HG03095 (cell line): ENCODE measurements around the gene SCAP.

Source experiments
- ATAC-seq: cut with Tn5 transposase; IDR thresholded peaks from one replicate; pipeline ENCODE4 v1.9.1; 2021; ENCODE audit warnings: moderate library complexity; ENCODE audit not compliant: unreplicated experiment

Gene SCAP

DNA sequence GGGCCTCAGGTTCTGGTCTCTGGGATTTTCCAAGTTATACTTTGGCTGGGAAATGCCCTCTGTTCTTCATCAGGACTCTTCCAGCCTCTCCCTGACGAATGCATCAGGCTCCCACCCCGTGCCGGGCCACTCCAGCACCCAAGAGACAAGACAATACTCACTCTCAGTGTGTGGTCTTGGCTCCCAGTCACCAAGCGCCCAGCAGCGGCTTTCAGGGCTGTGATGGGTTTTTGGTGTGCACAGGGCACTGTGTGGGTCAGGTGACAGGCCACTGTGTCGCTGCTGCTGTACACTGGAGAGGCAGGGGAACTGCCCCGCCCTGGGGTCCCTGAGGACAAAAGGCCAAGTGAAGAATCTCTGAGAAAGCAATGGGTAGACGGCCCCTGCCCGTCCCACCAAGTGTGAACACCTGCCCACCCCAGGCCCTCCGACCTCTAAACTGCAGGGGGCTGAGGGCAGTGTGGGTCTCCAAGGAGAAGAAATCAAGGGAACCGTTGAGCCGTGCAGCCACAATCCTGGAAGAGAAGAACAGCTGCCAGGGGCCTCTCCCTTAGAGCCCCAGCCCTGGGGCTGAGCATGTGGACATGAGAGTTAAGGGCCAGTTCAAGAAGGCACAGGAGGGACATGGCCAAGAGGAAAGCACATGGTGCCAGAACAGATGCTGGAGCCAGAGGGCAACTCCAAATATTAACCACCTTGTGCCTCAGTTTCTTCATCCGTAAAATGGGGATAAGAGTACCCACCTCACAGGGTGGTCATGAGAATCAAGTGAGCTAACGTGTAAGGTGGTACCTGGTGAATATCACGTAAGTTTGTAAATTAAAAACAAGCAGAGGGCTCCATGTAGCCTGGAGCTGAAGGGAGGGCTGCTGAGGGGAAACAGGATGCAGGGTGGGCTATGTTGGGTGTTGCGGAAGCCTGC lies 60.8 kb downstream of the SCAP start:
- ATAC-seq, result no peak

DNA sequence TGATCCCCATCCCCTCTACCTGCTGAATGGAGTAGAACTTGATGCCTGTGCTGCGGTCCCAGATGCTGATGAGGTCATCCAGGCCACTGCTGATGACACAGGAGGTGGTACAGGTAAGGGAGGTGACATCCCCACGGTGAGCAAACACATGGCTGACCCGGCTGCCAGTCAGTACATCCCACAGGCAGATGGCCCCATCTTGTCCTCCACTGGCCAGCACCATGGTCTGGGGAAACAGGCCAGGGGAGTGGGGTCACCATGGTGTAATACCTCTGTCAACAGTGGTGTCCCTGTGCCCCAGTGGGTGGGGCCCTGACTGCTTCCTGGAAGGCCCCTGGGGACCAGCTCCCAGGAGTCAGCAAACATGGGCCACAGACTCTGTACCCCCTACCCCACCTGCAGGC lies 61.6 kb downstream of the SCAP start:
- ATAC-seq, result no peak

DNA sequence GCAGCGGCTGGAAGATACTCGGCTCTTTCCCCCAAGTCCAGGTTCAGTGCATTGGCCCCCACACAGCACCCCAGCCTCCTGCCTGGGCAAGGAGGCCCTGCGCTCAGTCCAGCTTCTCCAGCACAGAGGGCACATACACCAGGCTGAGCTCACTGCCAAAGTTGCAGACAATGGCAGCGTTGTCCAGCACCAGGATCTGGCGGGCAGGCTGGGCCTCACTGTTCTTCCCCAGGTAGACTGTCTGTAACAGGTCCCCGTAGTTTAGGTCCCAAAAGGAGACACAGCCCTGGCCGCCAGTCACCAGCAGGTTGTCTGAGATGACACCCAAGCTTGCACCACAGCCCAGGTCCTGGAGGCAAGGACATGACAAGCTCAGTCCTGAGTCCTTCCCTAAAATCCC lies 62.0 kb downstream of the SCAP start:
- no peak for ATAC-seq

DNA sequence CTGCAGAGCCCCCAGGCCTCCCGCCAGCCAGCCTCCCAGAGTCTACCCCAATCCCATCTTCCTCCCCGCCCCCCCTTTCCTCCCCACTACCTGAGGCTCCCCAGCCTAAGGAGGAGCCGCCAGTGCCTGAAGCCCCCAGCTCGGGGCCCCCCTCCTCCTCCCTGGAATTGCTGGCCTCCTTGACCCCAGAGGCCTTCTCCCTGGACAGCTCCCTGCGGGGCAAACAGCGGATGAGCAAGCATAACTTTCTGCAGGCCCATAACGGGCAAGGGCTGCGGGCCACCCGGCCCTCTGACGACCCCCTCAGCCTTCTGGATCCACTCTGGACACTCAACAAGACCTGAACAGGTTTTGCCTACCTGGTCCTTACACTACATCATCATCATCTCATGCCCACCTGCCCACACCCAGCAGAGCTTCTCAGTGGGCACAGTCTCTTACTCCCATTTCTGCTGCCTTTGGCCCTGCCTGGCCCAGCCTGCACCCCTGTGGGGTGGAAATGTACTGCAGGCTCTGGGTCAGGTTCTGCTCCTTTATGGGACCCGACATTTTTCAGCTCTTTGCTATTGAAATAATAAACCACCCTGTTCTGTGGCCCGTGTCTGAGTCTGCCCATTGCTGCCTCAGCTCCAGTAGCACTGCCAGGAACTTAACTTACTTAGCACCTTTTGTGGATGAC lies 62.8 kb downstream of the SCAP start:
- ATAC-seq, result no peak

DNA sequence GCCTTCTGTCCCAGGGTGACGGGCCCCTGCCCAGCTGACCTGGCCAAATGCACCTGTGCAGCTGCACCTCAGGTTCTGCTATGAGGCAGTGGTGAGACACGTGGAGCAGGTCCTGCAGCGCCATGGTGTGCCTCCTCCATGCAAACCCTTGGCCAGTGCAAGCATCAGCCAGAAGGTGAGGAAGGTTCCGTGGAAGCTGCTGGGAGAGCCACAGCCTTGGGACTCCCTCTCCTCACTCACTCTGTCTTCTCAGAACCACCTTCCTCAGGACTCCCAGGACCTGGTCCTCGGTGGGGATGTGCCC lies 63.3 kb downstream of the SCAP start:
- no peak for ATAC-seq

DNA sequence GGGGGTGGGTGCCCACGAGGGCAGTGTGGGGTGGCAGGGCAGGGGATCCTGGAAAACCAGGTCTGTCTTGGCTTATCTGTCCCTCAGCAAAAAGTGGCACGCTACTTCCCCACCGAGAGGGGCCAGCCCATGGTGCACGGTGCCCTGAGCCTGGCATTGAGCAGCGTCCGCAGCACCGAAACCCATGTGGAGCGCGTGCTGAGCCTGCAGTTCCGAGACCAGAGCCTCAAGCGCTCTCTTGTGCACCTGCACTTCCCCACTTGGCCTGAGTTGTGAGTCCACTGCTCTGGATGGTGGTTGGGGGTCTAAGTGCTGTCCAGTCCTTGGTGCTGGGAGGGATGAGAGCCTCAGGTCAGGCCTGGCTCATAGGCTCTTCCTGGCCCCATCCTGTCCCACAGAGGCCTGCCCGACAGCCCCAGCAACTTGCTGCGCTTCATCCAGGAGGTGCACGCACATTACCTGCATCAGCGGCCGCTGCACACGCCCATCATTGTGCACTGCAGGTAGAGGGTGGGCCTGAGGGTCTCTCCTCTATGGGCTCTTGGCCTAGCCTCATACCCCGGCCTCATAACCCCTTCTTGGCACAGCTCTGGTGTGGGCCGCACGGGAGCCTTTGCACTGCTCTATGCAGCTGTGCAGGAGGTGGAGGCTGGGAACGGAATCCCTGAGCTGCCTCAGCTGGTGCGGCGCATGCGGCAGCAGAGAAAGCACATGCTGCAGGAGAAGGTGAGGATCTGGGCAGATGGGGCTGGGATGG lies 63.9 kb downstream of the SCAP start:
- ATAC-seq, result no peak

DNA sequence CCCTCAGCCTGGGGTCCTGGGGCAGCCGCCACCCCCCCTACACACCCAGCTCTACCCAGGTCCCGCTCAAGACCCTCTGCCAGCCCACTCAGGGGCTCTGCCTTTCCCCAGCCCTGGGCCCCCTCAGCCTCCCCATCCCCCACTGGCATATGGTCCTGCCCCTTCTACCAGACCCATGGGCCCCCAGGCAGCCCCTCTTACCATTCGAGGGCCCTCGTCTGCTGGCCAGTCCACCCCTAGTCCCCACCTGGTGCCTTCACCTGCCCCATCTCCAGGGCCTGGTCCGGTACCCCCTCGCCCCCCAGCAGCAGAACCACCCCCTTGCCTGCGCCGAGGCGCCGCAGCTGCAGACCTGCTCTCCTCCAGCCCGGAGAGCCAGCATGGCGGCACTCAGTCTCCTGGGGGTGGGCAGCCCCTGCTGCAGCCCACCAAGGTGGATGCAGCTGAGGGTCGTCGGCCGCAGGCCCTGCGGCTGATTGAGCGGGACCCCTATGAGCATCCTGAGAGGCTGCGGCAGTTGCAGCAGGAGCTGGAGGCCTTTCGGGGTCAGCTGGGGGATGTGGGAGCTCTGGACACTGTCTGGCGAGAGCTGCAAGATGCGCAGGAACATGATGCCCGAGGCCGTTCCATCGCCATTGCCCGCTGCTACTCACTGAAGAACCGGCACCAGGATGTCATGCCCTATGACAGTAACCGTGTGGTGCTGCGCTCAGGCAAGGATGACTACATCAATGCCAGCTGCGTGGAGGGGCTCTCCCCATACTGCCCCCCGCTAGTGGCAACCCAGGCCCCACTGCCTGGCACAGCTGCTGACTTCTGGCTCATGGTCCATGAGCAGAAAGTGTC lies 64.7 kb downstream of the SCAP start:
- no peak for ATAC-seq

DNA sequence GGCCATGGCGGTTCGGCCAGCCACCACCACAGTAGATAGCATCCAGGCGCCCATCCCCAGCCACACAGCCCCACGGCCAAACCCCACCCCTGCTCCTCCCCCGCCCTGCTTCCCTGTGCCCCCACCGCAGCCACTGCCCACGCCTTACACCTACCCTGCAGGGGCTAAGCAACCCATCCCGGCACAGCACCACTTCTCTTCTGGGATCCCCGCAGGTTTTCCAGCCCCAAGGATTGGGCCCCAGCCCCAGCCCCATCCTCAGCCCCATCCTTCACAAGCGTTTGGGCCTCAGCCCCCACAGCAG lies 65.4 kb downstream of the SCAP start:
- no peak for ATAC-seq

DNA sequence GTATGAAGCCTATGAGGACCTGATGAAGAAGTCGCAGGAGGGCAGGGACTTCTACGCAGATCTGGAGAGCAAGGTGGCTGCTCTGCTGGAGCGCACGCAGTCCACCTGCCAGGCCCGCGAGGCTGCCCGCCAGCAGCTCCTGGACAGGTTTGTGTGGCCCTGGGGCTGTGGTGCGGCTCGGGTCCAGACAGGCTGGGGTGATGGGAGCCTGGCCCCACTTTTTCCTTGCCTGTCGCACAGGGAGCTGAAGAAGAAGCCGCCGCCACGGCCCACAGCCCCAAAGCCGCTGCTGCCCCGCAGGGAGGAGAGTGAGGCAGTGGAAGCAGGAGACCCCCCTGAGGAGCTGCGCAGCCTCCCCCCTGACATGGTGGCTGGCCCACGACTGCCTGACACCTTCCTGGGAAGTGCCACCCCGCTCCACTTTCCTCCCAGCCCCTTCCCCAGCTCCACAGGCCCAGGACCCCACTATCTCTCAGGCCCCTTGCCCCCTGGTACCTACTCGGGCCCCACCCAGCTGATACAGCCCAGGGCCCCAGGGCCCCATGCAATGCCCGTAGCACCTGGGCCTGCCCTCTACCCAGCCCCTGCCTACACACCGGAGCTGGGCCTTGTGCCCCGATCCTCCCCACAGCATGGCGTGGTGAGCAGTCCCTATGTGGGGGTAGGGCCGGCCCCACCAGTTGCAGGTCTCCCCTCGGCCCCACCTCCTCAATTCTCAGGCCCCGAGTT lies 65.9 kb downstream of the SCAP start:
- ATAC-seq, result no peak

DNA sequence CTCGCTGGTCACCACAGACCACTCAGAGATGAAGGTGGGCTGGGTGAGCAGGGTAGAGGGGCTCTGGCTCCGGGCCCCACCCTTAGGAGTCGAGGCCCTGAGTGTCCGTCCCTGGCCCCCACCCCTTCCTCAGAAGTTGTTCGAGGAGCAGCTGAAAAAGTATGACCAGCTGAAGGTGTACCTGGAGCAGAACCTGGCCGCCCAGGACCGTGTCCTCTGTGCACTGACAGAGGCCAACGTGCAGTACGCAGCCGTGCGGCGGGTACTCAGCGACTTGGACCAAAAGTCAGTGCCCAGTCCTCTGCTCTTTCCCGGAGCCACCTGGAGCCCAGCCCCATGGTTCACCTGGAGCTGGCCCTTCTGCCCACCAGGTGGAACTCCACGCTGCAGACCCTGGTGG lies 66.5 kb downstream of the SCAP start:
- ATAC-seq, result no peak

DNA sequence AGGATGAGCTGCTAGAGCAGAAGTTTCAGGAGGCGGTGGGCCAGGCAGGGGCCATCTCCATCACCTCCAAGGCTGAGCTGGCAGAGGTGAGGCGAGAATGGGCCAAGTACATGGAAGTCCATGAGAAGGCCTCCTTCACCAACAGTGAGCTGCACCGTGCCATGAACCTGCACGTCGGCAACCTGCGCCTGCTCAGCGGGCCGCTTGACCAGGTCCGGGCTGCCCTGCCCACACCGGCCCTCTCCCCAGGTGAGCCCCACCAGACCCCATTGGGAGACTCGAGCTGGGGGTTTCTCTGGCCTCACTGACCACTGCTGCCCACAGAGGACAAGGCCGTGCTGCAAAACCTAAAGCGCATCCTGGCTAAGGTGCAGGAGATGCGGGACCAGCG lies 66.9 kb downstream of the SCAP start:
- ATAC-seq, result no peak

DNA sequence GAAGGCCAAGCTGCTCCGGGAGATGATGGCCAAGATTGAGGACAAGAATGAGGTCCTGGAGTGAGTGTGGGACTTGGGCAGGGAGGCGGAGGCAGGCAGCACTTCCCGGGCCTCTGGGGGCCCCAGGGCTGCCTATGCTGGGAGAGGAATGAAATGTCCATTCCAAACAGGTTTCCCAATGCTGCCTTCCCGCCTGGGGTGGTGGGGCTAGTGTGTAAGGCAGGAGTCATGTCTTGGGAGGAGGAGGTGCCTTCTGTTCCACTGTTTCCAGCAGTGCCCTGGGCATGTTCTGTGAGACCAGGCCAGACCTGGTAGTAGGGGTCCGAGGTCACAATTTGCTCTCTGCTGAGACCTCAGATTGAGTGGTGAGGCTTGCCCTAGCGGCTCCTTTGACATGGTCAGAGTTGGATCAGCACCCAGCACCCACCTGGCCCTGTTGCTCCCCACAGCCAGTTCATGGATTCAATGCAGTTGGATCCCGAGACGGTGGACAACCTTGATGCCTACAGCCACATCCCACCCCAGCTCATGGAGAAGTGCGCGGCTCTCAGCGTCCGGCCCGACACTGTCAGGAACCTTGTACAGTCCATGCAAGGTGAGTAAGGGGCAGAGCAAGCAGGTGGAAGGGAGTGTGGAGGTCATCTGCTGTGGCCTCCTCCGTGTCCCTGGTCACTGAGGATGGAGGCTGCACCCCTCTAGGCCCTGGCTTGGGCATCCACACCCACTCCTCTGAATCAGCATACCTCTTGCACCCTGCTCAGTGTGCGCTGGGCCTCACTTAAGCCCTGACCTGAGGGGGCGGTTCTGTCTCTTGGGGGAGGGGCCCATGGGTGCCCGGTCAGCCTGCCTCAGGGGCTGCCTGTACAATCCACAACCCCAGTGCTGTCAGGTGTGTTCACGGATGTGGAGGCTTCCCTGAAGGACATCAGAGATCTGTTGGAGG lies 67.6 kb downstream of the SCAP start:
- ATAC-seq, result no peak

DNA sequence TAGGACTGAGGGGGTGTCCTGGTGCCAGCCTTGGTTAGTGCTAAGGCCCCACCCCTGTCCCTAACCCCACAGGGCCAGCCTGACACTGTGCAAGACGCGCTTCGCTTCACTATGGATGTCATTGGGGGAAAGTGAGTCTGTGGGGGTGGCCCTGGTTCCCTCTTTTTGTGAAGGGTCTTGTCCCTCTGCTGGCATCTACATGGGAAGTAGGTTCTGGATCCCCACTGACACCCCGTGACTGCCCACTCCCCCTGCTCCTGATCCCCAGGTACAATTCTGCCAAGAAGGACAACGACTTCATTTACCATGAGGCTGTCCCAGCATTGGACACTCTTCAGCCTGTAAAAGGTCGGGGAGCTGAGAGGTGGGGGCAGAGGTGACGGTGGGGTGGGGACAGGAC lies 68.5 kb downstream of the SCAP start:
- ATAC-seq, result no peak

DNA sequence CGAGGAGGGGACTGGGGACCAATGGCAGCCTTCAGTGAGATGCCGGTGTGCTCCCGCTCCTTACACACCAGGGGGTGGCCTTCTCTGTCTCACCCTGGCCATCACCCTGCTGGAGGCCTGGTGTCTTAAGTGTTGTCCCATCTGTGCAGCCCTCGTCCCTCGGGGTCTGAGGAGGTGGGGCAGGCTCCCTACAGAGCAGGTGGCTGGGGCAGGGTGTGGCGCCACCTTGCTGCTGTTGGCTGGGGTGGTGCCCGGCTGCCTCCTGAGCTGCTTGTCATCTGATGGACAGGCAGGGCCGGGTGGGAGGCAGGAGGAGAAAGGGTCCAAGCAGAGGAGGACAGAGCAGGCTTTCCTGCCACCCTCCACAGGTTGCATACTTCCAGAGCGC lies 69.0 kb downstream of the SCAP start:
- ATAC-seq, result no peak

DNA sequence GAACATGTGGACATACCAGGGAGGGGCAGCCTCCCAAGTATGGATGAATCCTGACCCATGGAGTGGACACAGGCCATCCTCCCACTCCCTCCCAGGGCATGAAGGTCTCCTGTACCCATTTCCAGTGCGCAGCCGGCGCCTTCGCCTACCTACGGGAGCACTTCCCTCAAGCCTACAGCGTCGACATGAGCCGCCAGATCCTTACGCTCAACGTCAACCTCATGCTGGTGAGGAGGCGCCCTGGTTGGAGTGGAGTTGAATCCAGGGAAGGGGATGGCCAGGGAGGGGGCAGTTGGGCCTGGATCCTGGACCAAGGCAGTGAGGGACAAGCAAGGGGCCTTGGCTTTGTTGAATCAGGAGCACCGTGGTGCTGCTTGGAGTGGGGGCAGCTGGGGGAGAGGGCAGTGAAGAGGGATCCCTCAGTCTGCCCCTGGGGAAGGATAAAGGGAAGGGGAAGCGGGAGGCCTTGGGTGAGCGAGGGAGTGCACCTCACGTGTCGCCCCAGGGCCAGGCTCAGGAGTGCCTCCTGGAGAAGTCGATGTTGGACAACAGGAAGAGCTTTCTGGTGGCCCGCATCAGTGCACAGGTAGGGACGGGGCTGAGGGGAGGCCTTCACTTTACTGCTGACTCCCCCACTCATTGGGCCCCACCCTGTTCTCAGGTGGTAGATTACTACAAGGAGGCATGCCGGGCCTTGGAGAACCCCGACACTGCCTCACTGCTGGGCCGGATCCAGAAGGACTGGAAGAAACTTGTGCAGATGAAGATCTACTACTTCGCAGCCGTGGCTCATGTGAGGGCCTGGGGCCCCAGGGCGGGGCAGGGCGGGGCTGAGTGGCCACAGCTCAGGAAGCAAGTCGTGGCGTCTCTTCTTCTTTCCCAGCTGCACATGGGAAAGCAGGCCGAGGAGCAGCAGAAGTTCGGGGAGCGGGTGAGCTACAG lies 69.7 kb downstream of the SCAP start:
- ATAC-seq, result no peak

DNA sequence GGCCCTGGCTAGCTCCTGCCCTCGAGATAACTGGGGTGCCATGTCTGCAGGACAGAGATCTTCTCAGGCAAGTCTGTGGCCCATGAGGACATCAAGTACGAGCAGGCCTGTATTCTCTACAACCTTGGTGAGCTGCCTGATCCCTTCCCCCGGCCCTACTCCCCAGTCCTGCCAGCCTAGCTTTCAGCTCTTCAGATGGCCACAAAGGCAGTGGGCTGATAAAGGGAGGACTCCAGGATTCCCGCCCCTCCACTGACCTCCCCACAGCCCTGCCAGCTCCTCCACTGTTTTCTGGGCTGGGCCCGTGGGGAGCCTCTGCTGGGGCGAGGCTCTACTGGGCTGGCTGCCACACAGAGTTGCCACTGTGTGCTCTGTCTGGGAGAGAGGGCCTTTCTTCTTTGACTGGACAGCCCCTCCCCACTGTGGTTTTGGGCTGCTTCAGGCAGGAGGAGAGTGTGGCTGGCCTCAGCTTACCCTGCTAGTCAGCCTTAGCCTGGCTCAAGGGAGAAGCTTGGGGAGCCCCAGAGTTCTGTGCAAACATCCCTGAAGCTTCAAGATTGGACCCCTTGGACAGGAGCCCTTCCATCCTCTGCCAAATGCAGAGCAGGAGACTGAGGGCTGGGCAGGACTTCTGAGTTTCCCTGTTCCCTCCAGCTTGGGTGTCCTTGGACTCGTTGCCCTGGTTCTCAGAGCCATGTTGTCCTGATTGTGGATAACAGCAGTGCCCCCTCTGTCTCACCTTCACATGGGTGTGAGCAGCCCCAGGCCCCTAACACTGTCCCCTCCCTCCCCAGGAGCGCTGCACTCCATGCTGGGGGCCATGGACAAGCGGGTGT lies 70.6 kb downstream of the SCAP start:
- ATAC-seq, result no peak

DNA sequence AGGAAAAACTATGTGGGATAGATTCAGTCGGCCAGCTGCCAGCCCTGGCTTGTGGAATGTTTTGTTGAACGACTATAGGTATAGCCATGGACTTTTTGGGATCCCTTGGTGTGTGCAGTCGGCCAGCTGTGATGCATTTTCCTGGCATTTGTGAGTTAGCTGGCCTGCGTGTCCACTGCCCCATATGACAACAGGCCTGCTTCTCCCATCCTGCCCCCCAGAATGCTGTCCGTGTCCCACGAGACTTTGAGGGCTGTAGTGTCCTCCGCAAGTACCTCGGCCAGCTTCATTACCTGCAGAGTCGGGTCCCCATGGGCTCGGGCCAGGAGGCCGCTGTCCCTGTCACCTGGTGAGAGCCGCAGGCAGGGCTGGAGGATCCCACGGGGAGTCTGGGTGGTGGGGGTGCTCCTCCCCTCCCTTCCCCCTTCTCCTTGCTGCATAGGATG lies 71.3 kb downstream of the SCAP start:
- ATAC-seq, result no peak
